Measurements from ENCODE around the gene IRF4. TPM values are rescaled to one million over a fixed set of nuclear protein-coding genes. Genes with fewer than 3 reads are reported as not detected.

The IRF4 gene
- polyA plus RNA-seq, 1 of the 3 experiments (the other 2 are of a cell fraction) = not detected

- Histone ChIP-seq H3K36me3 (replicated peaks in 1 of 2; ENCODE audit: control insufficient read depth in 1 of 2, insufficient read depth in 2 of 2, low read length in 1 of 2) (no peaks in the 10 kb centered on the region), H3K9ac (no peak overlapping the region), H4K20me1 (ENCODE audit: insufficient read depth) (no peaks in the 10 kb centered on the region), H3F3A (replicated peaks; ENCODE audit: insufficient read depth) (no peaks in the 10 kb centered on the region), H3K4me3 (ENCODE audit: low read depth in 2 of 2, low read length in 1 of 2) (no peak overlapping the region), H3K27ac (ENCODE audit: low read depth in 2 of 2, low read length in 1 of 2) (no peak overlapping the region), H3K27me3 (ENCODE audit: insufficient read depth) (peaks cover 100% of the 10 kb centered on the region), H3K79me2 (ENCODE audit: insufficient read depth) (no peaks in the 10 kb centered on the region), H3K4me2 (no peak overlapping the region), H3K9me3 (no peaks in the 10 kb centered on the region), H2AFZ (ENCODE audit: low read depth) (no peak overlapping the region), H3K9me2 (no peaks in the 10 kb centered on the region), H3K4me1 (ENCODE audit: control insufficient read depth in 1 of 2, insufficient read depth in 2 of 2, low read depth in 1 of 2, low read length in 1 of 2) (no peaks in the 10 kb centered on the region)
- DNase-seq = no peak
- POLR2A ChIA-PET = no interaction called here
- WGBS (ENCODE audit: low lambda C conversion rate) = 7% methylated on average over 11 of the region's 11 CpGs
- no peak for TF ChIP-seq TEAD4 (IDR thresholded peaks at IDR 0.05; ENCODE audit: borderline replicate concordance, insufficient read depth)
- TF ChIP-seq MXI1 (IDR thresholded peaks at IDR 0.05; ENCODE audit: low read depth, low read length) = no peak
- TF ChIP-seq CHD2 (IDR thresholded peaks at IDR 0.05; ENCODE audit: low read length, partially characterized antibody) = no peak
- no peak for TF ChIP-seq USF1 (IDR thresholded peaks at IDR 0.05; ENCODE audit: borderline replicate concordance, low read depth)
- TF ChIP-seq EP300 (IDR thresholded peaks at IDR 0.05; ENCODE audit: borderline replicate concordance in 1 of 2, low read depth in 1 of 2, low read length in 1 of 2) = no peak
- TF ChIP-seq SIN3A (IDR thresholded peaks at IDR 0.05; ENCODE audit: borderline replicate concordance, low read depth, low read length) = no peak
- no peak for TF ChIP-seq GABPA (IDR thresholded peaks at IDR 0.05; ENCODE audit: low read depth)
- no peak for TF ChIP-seq RXRA (IDR thresholded peaks at IDR 0.05; ENCODE audit: borderline replicate concordance, low read depth)
- TF ChIP-seq JUND (IDR thresholded peaks at IDR 0.05) = no peak
- TF ChIP-seq FOXM1 (IDR thresholded peaks at IDR 0.05; ENCODE audit: low read depth) = no peak
- TF ChIP-seq, protein P1, sequence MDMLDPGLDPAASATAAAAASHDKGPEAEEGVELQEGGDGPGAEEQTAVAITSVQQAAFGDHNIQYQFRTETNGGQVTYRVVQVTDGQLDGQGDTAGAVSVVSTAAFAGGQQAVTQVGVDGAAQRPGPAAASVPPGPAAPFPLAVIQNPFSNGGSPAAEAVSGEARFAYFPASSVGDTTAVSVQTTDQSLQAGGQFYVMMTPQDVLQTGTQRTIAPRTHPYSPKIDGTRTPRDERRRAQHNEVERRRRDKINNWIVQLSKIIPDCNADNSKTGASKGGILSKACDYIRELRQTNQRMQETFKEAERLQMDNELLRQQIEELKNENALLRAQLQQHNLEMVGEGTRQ (IDR thresholded peaks at IDR 0.05; ENCODE audit: borderline replicate concordance, low read depth, low read length) = no peak
- TF ChIP-seq, protein P2, sequence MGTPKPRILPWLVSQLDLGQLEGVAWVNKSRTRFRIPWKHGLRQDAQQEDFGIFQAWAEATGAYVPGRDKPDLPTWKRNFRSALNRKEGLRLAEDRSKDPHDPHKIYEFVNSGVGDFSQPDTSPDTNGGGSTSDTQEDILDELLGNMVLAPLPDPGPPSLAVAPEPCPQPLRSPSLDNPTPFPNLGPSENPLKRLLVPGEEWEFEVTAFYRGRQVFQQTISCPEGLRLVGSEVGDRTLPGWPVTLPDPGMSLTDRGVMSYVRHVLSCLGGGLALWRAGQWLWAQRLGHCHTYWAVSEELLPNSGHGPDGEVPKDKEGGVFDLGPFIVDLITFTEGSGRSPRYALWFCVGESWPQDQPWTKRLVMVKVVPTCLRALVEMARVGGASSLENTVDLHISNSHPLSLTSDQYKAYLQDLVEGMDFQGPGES (IDR thresholded peaks at IDR 0.05; ENCODE audit: low read depth, low read length) = no peak
- CTCF ChIA-PET = no interaction called here
These were observed 26.7 kb upstream of the IRF4 start for GRCh38 chr6:364609-365540.

GRCh38 chr6:365835-366234 lies 25.7 kb upstream of the IRF4 start:
- no peaks in the 10 kb centered on the region for H3K9me2 ChIP-seq
- no peak overlapping the region for H3K27ac ChIP-seq (ENCODE audit: low read depth in 2 of 2, low read length in 1 of 2)
- no peaks in the 10 kb centered on the region for H3K4me1 ChIP-seq (ENCODE audit: control insufficient read depth in 1 of 2, insufficient read depth in 2 of 2, low read depth in 1 of 2, low read length in 1 of 2)
- H3K36me3 ChIP-seq (replicated peaks in 1 of 2; ENCODE audit: control insufficient read depth in 1 of 2, insufficient read depth in 2 of 2, low read length in 1 of 2) = no peaks in the 10 kb centered on the region
- POLR2A ChIA-PET = no interaction called here
- H3K27me3 ChIP-seq (ENCODE audit: insufficient read depth) = peaks cover 100% of the 10 kb centered on the region
- H3K9me3 ChIP-seq = no peaks in the 10 kb centered on the region
- CTCF ChIA-PET = no interaction called here
- no peaks in the 10 kb centered on the region for H3K79me2 ChIP-seq (ENCODE audit: insufficient read depth)
- DNase-seq = no peak
- no peaks in the 10 kb centered on the region for H3F3A ChIP-seq (replicated peaks; ENCODE audit: insufficient read depth)
- no peak overlapping the region for H3K9ac ChIP-seq
- H2AFZ ChIP-seq (ENCODE audit: low read depth) = no peak overlapping the region
- H3K4me2 ChIP-seq = no peak overlapping the region
- H4K20me1 ChIP-seq (ENCODE audit: insufficient read depth) = no peaks in the 10 kb centered on the region
- H3K4me3 ChIP-seq (ENCODE audit: low read depth in 2 of 2, low read length in 1 of 2) = no peak overlapping the region
- WGBS (ENCODE audit: low lambda C conversion rate) = 6% methylated on average over 6 of the region's 6 CpGs
- TF ChIP-seq SMC3 (IDR thresholded peaks at IDR 0.05; ENCODE audit: low read depth, low read length) (no peak), MAX (IDR thresholded peaks at IDR 0.05; ENCODE audit: low read depth) (no peak), ELF1 (IDR thresholded peaks at IDR 0.05) (no peak), RXRA (IDR thresholded peaks at IDR 0.05; ENCODE audit: borderline replicate concordance, low read depth) (no peak), USF1 (IDR thresholded peaks at IDR 0.05; ENCODE audit: borderline replicate concordance, low read depth) (no peak), POLR2AphosphoS5 (IDR thresholded peaks at IDR 0.05; ENCODE audit: low read depth, low read length) (no peak), PBX3 (IDR thresholded peaks at IDR 0.05) (no peak), CHD2 (IDR thresholded peaks at IDR 0.05; ENCODE audit: low read length, partially characterized antibody) (no peak), YY1 (IDR thresholded peaks at IDR 0.05; ENCODE audit: low read depth) (no peak), MEF2A (IDR thresholded peaks at IDR 0.05; ENCODE audit: borderline replicate concordance, low read depth) (no peak), RCOR1 (IDR thresholded peaks at IDR 0.05; ENCODE audit: low read length) (no peak), EP300 (IDR thresholded peaks at IDR 0.05; ENCODE audit: borderline replicate concordance in 1 of 2, low read depth in 1 of 2, low read length in 1 of 2) (no peak), MXI1 (IDR thresholded peaks at IDR 0.05; ENCODE audit: low read depth, low read length) (no peak), NRF1 (IDR thresholded peaks at IDR 0.05; ENCODE audit: low read depth, low read length) (no peak)

Measured in SK-N-SH (cell line).